Astrocyte (in vitro differentiated cells and primary cell): ENCODE measurements around the gene CCDC6. TPM values are rescaled to one million over a fixed set of nuclear protein-coding genes. Genes with fewer than 3 reads are reported as not detected.
A peak's percentile ranks its signal among the peaks of the same experiment; 100 is the strongest.

Source experiments
- DNase-seq: peaks from one replicate; pipeline ENCODE4 v3.0.0-alpha.2; 2010; ENCODE audit warnings: low read depth
- FAIRE-seq: peaks from 2 replicates; lab custom pipeline; 2011; peaks lifted over from hg19 to GRCh38; lab: Jason Lieb, UNC
- H2AFZ ChIP-seq: 2 replicates; pipeline ENCODE4 v1.6.0; 2012; ENCODE audit warnings: low read depth, low read length, inconsistent platforms
- H3K27ac ChIP-seq: 2 replicates; pipeline ENCODE4 v1.5.1; 2011; ENCODE audit warnings: low read depth, low read length, inconsistent platforms
- H3K27me3 ChIP-seq: 2 replicates; pipeline ENCODE4 v1.6.0; 2011; ENCODE audit warnings: low read length, inconsistent platforms; ENCODE audit not compliant: insufficient read depth
- H3K36me3 ChIP-seq: 2 replicates; pipeline ENCODE4 v1.5.1; 2011; ENCODE audit warnings: low read length, inconsistent platforms; ENCODE audit not compliant: insufficient read depth
- H3K4me1 ChIP-seq: 2 replicates; pipeline ENCODE4 v1.5.1; 2011; ENCODE audit warnings: low read length, inconsistent platforms; ENCODE audit not compliant: insufficient read depth
- H3K4me2 ChIP-seq: 2 replicates; pipeline ENCODE4 v1.6.0; 2012; ENCODE audit warnings: low read length, inconsistent platforms
- H3K4me3 ChIP-seq: 2 replicates; pipeline ENCODE4 v1.5.1; 2011; ENCODE audit warnings: low read depth, mild to moderate bottlenecking, low read length, inconsistent platforms; ENCODE audit not compliant: insufficient read depth
- H3K79me2 ChIP-seq: 2 replicates; pipeline ENCODE4 v1.6.0; 2012; ENCODE audit warnings: mild to moderate bottlenecking, low read length, inconsistent platforms; ENCODE audit not compliant: insufficient read depth
- H3K9ac ChIP-seq: 2 replicates; pipeline ENCODE4 v1.6.0; 2012; ENCODE audit warnings: mild to moderate bottlenecking, low read length, inconsistent platforms
- H3K9me3 ChIP-seq: 2 replicates; pipeline ENCODE4 v1.5.1; 2012; ENCODE audit warnings: low read depth, mild to moderate bottlenecking, low read length, inconsistent platforms; ENCODE audit not compliant: insufficient read depth
- H4K20me1 ChIP-seq: 2 replicates; pipeline ENCODE4 v1.6.0; 2012; ENCODE audit warnings: low read length, inconsistent platforms; ENCODE audit not compliant: insufficient read depth
- H3K27ac Mint-ChIP-seq: one replicate; pipeline ENCODE4 v1.8.0; 2021; ENCODE audit warnings: mild to moderate bottlenecking, mixed read lengths; ENCODE audit not compliant: unreplicated experiment
- H3K27me3 Mint-ChIP-seq: one replicate; pipeline ENCODE4 v1.8.0; 2021; ENCODE audit warnings: low read depth, mixed read lengths; ENCODE audit not compliant: unreplicated experiment
- H3K36me3 Mint-ChIP-seq: one replicate; pipeline ENCODE4 v1.8.0; 2021; ENCODE audit warnings: low read depth, mixed read lengths; ENCODE audit not compliant: unreplicated experiment
- H3K4me1 Mint-ChIP-seq: one replicate; pipeline ENCODE4 v1.8.0; 2021; ENCODE audit warnings: low read depth, mixed read lengths; ENCODE audit not compliant: unreplicated experiment
- H3K4me3 Mint-ChIP-seq: one replicate; pipeline ENCODE4 v1.8.0; 2021; ENCODE audit warnings: mild to moderate bottlenecking, moderate library complexity, mixed read lengths; ENCODE audit not compliant: unreplicated experiment
- H3K9me3 Mint-ChIP-seq: one replicate; pipeline ENCODE4 v1.8.0; 2021; ENCODE audit warnings: mild to moderate bottlenecking, mixed read lengths; ENCODE audit not compliant: unreplicated experiment
- CTCF ChIP-seq: IDR thresholded peaks from 2 replicates; pipeline ENCODE4 v1.5.1; 2011; ENCODE audit warnings: low read depth, mild to moderate bottlenecking, inconsistent platforms, low read length, moderate library complexity; ENCODE audit not compliant: insufficient read depth
- EZH2 ChIP-seq: IDR thresholded peaks from 2 replicates; pipeline ENCODE4 v1.6.1; 2012; ENCODE audit warnings: mild to moderate bottlenecking, low read length, inconsistent platforms; ENCODE audit not compliant: insufficient read depth
- total RNA-seq: library from RNA; stranded (reverse); gene quantifications from 2 replicates; pipeline ENCODE4 v1.2.1, GENCODE V29; 2021

Gene CCDC6
- total RNA-seq, 1 donor from 2014 or later, result 69.4 TPM

GRCh38 chr10:59807629-59808620 is 98.4 kb downstream of the CCDC6 start:
- Mint-ChIP-seq H3K4me3 (no peak overlapping the region), H3K36me3 (peaks cover 18% of the 10 kb centered on the region), H3K27ac (no peak overlapping the region), H3K9me3 (no peaks in the 10 kb centered on the region), H3K4me1 (peaks cover 6% of the 10 kb centered on the region), H3K27me3 (no peaks in the 10 kb centered on the region)
- no peak for TF ChIP-seq CTCF
- TF ChIP-seq EZH2, result no peak
- H3K79me2 ChIP-seq, result no peaks in the 10 kb centered on the region
- peaks cover 7% of the 10 kb centered on the region for H4K20me1 ChIP-seq
- FAIRE-seq (no peak), DNase-seq (no peak)
- no peaks in the 10 kb centered on the region for H3K4me1 ChIP-seq
- H3K27ac ChIP-seq, result no peak overlapping the region
- H3K9ac ChIP-seq, result no peak overlapping the region
- no peak overlapping the region for H3K4me2 ChIP-seq
- no peaks in the 10 kb centered on the region for H3K9me3 ChIP-seq
- H2AFZ ChIP-seq, result no peak overlapping the region
- H3K4me3 ChIP-seq, result no peak overlapping the region
- no peaks in the 10 kb centered on the region for H3K27me3 ChIP-seq
- peaks cover 34% of the 10 kb centered on the region for H3K36me3 ChIP-seq

- DNase-seq (no peak), FAIRE-seq (no peak)
- H3K9me3 Mint-ChIP-seq, result no peaks in the 10 kb centered on the region
- H3K4me1 Mint-ChIP-seq, result peaks cover 9% of the 10 kb centered on the region
- Histone ChIP-seq H3K4me2 (no peak overlapping the region), H3K36me3 (peaks cover 29% of the 10 kb centered on the region), H3K79me2 (no peaks in the 10 kb centered on the region), H3K27ac (no peak overlapping the region), H3K9me3 (no peaks in the 10 kb centered on the region), H4K20me1 (peaks cover 6% of the 10 kb centered on the region), H3K27me3 (no peaks in the 10 kb centered on the region), H2AFZ (no peak overlapping the region), H3K4me1 (no peaks in the 10 kb centered on the region), H3K9ac (no peak overlapping the region), H3K4me3 (no peak overlapping the region)
- H3K27me3 Mint-ChIP-seq, result no peaks in the 10 kb centered on the region
- H3K27ac Mint-ChIP-seq, result no peak overlapping the region
- no peak for TF ChIP-seq EZH2
- TF ChIP-seq CTCF, result peak; percentile 38
- peaks cover 17% of the 10 kb centered on the region for H3K36me3 Mint-ChIP-seq
- H3K4me3 Mint-ChIP-seq, result no peak overlapping the region
Measured at GRCh38 chr10:59805014-59805413, 101.3 kb downstream of the CCDC6 start.

- peaks cover 6% of the 10 kb centered on the region for H3K4me1 Mint-ChIP-seq
- no peak for TF ChIP-seq EZH2
- TF ChIP-seq CTCF, result no peak
- DNase-seq, result no peak
- peaks cover 33% of the 10 kb centered on the region for H3K36me3 ChIP-seq
- no peak overlapping the region for H3K4me2 ChIP-seq
- no peak for FAIRE-seq
- no peak overlapping the region for H3K4me3 ChIP-seq
- H3K4me3 Mint-ChIP-seq, result no peak overlapping the region
- no peak overlapping the region for H3K27ac ChIP-seq
- no peak overlapping the region for H3K9ac ChIP-seq
- no peaks in the 10 kb centered on the region for H3K79me2 ChIP-seq
- no peaks in the 10 kb centered on the region for H3K9me3 Mint-ChIP-seq
- H2AFZ ChIP-seq, result no peak overlapping the region
- H3K4me1 ChIP-seq, result no peaks in the 10 kb centered on the region
- H3K9me3 ChIP-seq, result no peaks in the 10 kb centered on the region
- no peaks in the 10 kb centered on the region for H3K27me3 Mint-ChIP-seq
- peaks cover 19% of the 10 kb centered on the region for H3K36me3 Mint-ChIP-seq
- H3K27me3 ChIP-seq, result no peaks in the 10 kb centered on the region
- H3K27ac Mint-ChIP-seq, result no peak overlapping the region
- H4K20me1 ChIP-seq, result no peaks in the 10 kb centered on the region
Measured at GRCh38 chr10:59804220-59804619, 102.1 kb downstream of the CCDC6 start.
